A549 (cell line): ENCODE results near the gene GRID1.

Source experiments
- BHLHE40 ChIP-seq: IDR thresholded peaks from 2 replicates; pipeline ENCODE4 v1.6.1; 2012; ENCODE audit warnings: low read depth, low read length, inconsistent platforms
- EP300 ChIP-seq, 2 experiments: fragments of >200 bp; sonication (Bioruptor Twin); formaldehyde crosslinking; IDR thresholded peaks; 2 replicates in 1 of 2; 3 replicates in 1 of 2; pipeline ENCODE4 v1.6.1; 2016 to 2017
- FOSL2 ChIP-seq, 2 experiments: fragments of 450-650 bp in 1 of 2; fragments of >200 bp in 1 of 2; sonication (Bioruptor Twin) in 1 of 2; formaldehyde crosslinking; IDR thresholded peaks; 2 replicates each; pipeline versions ENCODE4 v1.5.0 to v1.6.1; 2016 to 2020; ENCODE audit warnings: mild to moderate bottlenecking in 1 of 2, moderate library complexity in 1 of 2
- GATA3 ChIP-seq: IDR thresholded peaks from 2 replicates; pipeline ENCODE4 v1.6.1; 2012; ENCODE audit warnings: borderline replicate concordance
- JUN ChIP-seq, 2 experiments: fragments of >200 bp; sonication (Bioruptor Twin); formaldehyde crosslinking; IDR thresholded peaks; 2 replicates in 1 of 2; 3 replicates in 1 of 2; pipeline ENCODE4 v1.6.1; 2016 to 2017
- KDM5A ChIP-seq: fragments of 200-600 bp; sonication (generic); IDR thresholded peaks from 2 replicates; pipeline ENCODE4 v1.6.1; 2016; ENCODE audit warnings: antibody characterized with exemption, mild to moderate bottlenecking
- NPAS2 ChIP-seq: fragments of 250-450 bp; sonication (Bioruptor Pico); IDR thresholded peaks from 2 replicates; pipeline ENCODE4 v1.8.0; 2022; ENCODE audit warnings: mild to moderate bottlenecking, moderate library complexity, borderline replicate concordance
- RAD21 ChIP-seq, 2 experiments: fragments of >200 bp in 1 of 2; sonication (Bioruptor Twin) in 1 of 2; formaldehyde crosslinking in 1 of 2; IDR thresholded peaks in 1 of 2; conservative IDR thresholded peaks in 1 of 2; 2 replicates in 1 of 2; 3 replicates in 1 of 2; pipeline ENCODE4 v1.6.1; 2012 to 2018; ENCODE audit warnings: inconsistent platforms in 1 of 2
- RCOR1 ChIP-seq: fragments of 150-350 bp; IDR thresholded peaks from 2 replicates; pipeline ENCODE4 v1.6.1; 2014; ENCODE audit warnings: antibody characterized with exemption, low read length, low read depth
- ZSCAN20 ChIP-seq: fragments of 250-450 bp; sonication (Bioruptor Pico); IDR thresholded peaks from 2 replicates; pipeline ENCODE4 v1.8.0; 2022; ENCODE audit warnings: mild to moderate bottlenecking, moderate library complexity
- TF ChIP-seq, protein P1 (sequence below): fragments of >200 bp; sonication (Bioruptor Twin); formaldehyde crosslinking; IDR thresholded peaks from 3 replicates; pipeline ENCODE4 v1.5.1; 2016
- TF ChIP-seq, protein P2 (sequence below): IDR thresholded peaks from 2 replicates; pipeline ENCODE4 v1.6.1; 2012
- TF ChIP-seq, protein P3 (sequence below): fragments of 450-650 bp; IDR thresholded peaks from 2 replicates; pipeline ENCODE4 v1.6.1; 2014; ENCODE audit warnings: antibody characterized with exemption

DNA sequence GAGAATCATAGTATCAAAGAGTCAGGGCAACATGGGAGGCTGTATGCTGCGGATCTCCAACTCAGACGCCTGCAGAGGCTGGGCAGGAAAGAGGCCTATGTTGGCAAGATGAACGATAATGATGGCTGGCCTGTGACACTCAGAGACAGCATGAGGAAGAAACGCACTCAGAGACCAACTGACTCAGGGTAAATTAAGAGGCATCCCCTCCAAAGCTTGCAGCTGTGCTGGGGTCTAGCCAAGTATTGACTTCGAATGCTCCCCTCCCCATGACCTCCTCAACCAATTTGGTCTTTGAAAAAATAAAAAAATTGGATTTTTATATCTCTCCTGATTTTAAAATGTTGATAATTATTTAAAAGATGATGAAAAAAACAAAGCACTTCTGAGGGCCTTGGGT is 718.9 kb downstream of the GRID1 start:
- TF ChIP-seq, protein P1, sequence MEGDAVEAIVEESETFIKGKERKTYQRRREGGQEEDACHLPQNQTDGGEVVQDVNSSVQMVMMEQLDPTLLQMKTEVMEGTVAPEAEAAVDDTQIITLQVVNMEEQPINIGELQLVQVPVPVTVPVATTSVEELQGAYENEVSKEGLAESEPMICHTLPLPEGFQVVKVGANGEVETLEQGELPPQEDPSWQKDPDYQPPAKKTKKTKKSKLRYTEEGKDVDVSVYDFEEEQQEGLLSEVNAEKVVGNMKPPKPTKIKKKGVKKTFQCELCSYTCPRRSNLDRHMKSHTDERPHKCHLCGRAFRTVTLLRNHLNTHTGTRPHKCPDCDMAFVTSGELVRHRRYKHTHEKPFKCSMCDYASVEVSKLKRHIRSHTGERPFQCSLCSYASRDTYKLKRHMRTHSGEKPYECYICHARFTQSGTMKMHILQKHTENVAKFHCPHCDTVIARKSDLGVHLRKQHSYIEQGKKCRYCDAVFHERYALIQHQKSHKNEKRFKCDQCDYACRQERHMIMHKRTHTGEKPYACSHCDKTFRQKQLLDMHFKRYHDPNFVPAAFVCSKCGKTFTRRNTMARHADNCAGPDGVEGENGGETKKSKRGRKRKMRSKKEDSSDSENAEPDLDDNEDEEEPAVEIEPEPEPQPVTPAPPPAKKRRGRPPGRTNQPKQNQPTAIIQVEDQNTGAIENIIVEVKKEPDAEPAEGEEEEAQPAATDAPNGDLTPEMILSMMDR = no peak
- TF ChIP-seq NPAS2 (CRISPR knock-in tag) (no peak), BHLHE40 (no peak), GATA3 (no peak), ZSCAN20 (CRISPR knock-in tag) (no peak), RCOR1 (no peak), KDM5A (no peak), RAD21 (conservative IDR thresholded peaks at IDR 0.05 in 1 of 2, IDR thresholded peaks at IDR 0.05 in 1 of 2) (no peak), EP300 (IDR thresholded peaks at IDR 0.05) (no peak), FOSL2 (IDR thresholded peaks at IDR 0.05) (no peak), FOSL2 (CRISPR knock-in tag; IDR thresholded peaks at IDR 0.05) (no peak), JUN (IDR thresholded peaks at IDR 0.05) (no peak)
- TF ChIP-seq, protein P2, sequence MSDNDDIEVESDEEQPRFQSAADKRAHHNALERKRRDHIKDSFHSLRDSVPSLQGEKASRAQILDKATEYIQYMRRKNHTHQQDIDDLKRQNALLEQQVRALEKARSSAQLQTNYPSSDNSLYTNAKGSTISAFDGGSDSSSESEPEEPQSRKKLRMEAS = no peak
- TF ChIP-seq, protein P3, sequence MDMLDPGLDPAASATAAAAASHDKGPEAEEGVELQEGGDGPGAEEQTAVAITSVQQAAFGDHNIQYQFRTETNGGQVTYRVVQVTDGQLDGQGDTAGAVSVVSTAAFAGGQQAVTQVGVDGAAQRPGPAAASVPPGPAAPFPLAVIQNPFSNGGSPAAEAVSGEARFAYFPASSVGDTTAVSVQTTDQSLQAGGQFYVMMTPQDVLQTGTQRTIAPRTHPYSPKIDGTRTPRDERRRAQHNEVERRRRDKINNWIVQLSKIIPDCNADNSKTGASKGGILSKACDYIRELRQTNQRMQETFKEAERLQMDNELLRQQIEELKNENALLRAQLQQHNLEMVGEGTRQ = no peak
